Sigmoid colon (tissue), 7 donors: Measurements from ENCODE around the gene CGB1. TPM values are rescaled to one million over a fixed set of nuclear protein-coding genes. Genes with fewer than 3 reads are reported as not detected.

Source experiments
- DNase-seq: peaks from one replicate; pipeline ENCODE4 v3.0.0-alpha.2; 2019
- H3K27ac ChIP-seq, 4 donors: fragments of 200-600 bp; sonication (generic); one replicate each; pipeline ENCODE4 v1.5.1; 2016 to 2019; ENCODE audit warnings: mild to moderate bottlenecking in 1 of 4
- H3K27me3 ChIP-seq, 3 donors: fragments of 200-600 bp; sonication (generic); one replicate each; pipeline ENCODE4 v1.5.1; 2019; ENCODE audit warnings: mild to moderate bottlenecking in 1 of 3
- H3K36me3 ChIP-seq, 4 donors: fragments of 200-600 bp; sonication (generic); one replicate each; pipeline ENCODE4 v1.5.1; 2016 to 2019
- H3K4me1 ChIP-seq, 4 donors: fragments of 200-600 bp; sonication (generic); one replicate each; pipeline ENCODE4 v1.5.1; 2017 to 2019
- H3K4me3 ChIP-seq, 4 donors: fragments of 200-600 bp; sonication (generic); one replicate each; pipeline ENCODE4 v1.5.1; 2017 to 2019; ENCODE audit warnings: mild to moderate bottlenecking in 2 of 4, moderate library complexity in 1 of 4
- H3K9me3 ChIP-seq, 4 donors: fragments of 200-600 bp in 3 of 4; sonication (generic) in 3 of 4; one replicate each; pipeline versions ENCODE4 v1.5.1 to v1.6.1; 2013 to 2019
- EP300 ChIP-seq, 4 donors: sonication (generic); formaldehyde crosslinking; IDR thresholded peaks; one replicate each; pipeline ENCODE4 v1.6.1; 2017; ENCODE audit warnings: antibody characterized with exemption in 4 of 4
- POLR2A ChIP-seq, 2 donors: fragments of 450-650 bp; IDR thresholded peaks; one replicate each; pipeline ENCODE4 v1.6.1; 2016; ENCODE audit warnings: antibody characterized with exemption in 2 of 2, mild to moderate bottlenecking in 2 of 2, moderate library complexity in 2 of 2
- POLR2AphosphoS5 ChIP-seq, 4 donors: sonication (generic); formaldehyde crosslinking; IDR thresholded peaks; one replicate each; pipeline ENCODE4 v1.6.1; 2017; ENCODE audit warnings: antibody characterized with exemption in 4 of 4
- WGBS, 2 donors: extraction: QIAGEN DNeasy Blood & Tissue Kit; methylation state at CpG; one replicate each; pipeline ENCODE4 v1.1.7; 2013; 5-methylcytosine and 5-hydroxymethylcytosine counted together
- intact Hi-C: fragments of 100-400 bp; cut with DNase I; formaldehyde crosslinking; loops from one replicate; pipeline ENCODE4 v1.15.1; 2023
- polyA plus RNA-seq, 3 donors: library from polyadenylated mRNA; stranded (reverse); fragments of 200-250 nt; gene quantifications; one replicate each; pipeline ENCODE4 v1.2.3, GENCODE V29; 2013
- total RNA-seq, 4 donors: library from RNA; depleted of rRNA; stranded (reverse); fragments of >200 nt; gene quantifications; one replicate each; pipeline ENCODE4 v1.1.0, GENCODE V29; 2016
- TF ChIP-seq, protein P1 (sequence below), 4 experiments: fragments of 450-650 bp in 3 of 4; fragments of 200-600 bp in 1 of 4; IDR thresholded peaks; one replicate each; pipeline ENCODE4 v1.5.1; 2016 to 2019; ENCODE audit warnings: antibody characterized with exemption in 4 of 4, mild to moderate bottlenecking in 3 of 4, moderate library complexity in 2 of 4
- donor health status: healthy with polysubstance abuse.
- donor health status: Bipolar disorder and iron deficiency.
- donor health status: healthy.

CGB1 gene
- total and polyA plus RNA-seq, 7 donors: not detected

DNA sequence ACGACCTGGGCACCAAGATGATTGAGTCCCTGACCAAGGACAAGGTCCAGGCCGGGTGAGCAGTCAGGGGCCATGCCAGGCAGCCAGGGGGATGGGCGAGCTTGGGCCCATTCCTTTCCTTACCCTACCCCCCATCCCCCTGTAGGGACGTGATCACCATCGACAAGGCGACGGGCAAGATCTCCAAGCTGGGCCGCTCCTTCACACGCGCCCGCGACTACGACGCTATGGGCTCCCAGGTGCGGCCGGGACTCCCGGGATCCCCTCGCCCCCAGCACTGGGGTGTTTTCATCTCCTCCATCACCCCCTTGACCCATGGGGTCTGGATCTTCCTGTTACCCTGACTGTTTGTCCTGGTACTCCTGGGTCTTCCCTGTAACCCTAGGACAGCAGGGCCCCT is 26.9 kb downstream of the CGB1 start:
- TF ChIP-seq POLR2AphosphoS5 (IDR thresholded peaks at IDR 0.05): no peak
- TF ChIP-seq, protein P1, sequence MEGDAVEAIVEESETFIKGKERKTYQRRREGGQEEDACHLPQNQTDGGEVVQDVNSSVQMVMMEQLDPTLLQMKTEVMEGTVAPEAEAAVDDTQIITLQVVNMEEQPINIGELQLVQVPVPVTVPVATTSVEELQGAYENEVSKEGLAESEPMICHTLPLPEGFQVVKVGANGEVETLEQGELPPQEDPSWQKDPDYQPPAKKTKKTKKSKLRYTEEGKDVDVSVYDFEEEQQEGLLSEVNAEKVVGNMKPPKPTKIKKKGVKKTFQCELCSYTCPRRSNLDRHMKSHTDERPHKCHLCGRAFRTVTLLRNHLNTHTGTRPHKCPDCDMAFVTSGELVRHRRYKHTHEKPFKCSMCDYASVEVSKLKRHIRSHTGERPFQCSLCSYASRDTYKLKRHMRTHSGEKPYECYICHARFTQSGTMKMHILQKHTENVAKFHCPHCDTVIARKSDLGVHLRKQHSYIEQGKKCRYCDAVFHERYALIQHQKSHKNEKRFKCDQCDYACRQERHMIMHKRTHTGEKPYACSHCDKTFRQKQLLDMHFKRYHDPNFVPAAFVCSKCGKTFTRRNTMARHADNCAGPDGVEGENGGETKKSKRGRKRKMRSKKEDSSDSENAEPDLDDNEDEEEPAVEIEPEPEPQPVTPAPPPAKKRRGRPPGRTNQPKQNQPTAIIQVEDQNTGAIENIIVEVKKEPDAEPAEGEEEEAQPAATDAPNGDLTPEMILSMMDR (IDR thresholded peaks at IDR 0.05): no peak
- TF ChIP-seq POLR2A (IDR thresholded peaks at IDR 0.05): no peak
- no peak for TF ChIP-seq EP300 (IDR thresholded peaks at IDR 0.05)
- Histone ChIP-seq H3K36me3 (peaks cover 16 to 86% (median 37%) of the 10 kb centered on the region in 4 donors), H3K4me3 (no peak overlapping the region), H3K27ac (no peak overlapping the region), H3K27me3 (no peaks in the 10 kb centered on the region), H3K4me1 (no peaks in the 10 kb centered on the region), H3K9me3 (no peaks in the 10 kb centered on the region)
- no peak for DNase-seq
- 95 to 96% methylated on average over 18 of the region's 18 CpGs for WGBS, 2 donors
- intact Hi-C loops: no loop called here

DNA sequence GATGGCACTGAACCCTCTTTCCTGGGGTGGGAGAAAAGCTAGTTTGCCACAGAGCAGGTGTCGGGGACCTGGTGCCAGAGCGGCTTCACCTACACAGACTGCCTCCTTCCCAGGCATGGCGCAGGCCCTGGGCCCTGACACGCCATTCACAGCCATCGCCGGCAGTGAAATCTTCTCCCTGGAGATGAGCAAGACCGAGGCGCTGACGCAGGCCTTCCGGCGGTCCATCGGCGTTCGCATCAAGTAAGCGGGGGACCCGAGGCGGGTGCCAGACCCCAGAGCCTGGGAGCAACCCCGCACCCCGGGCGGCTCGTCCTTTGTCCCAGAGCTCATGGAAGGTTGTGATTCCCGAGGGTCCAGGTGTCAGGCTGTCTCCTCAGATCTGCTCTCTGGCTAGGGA is 29.8 kb downstream of the CGB1 start:
- TF ChIP-seq, protein P1 (IDR thresholded peaks at IDR 0.05): no peak
- TF ChIP-seq POLR2A (IDR thresholded peaks at IDR 0.05): no peak
- no peak for TF ChIP-seq POLR2AphosphoS5 (IDR thresholded peaks at IDR 0.05)
- H3K36me3 ChIP-seq: peaks cover 15 to 91% (median 38%) of the 10 kb centered on the region in 4 donors

DNA sequence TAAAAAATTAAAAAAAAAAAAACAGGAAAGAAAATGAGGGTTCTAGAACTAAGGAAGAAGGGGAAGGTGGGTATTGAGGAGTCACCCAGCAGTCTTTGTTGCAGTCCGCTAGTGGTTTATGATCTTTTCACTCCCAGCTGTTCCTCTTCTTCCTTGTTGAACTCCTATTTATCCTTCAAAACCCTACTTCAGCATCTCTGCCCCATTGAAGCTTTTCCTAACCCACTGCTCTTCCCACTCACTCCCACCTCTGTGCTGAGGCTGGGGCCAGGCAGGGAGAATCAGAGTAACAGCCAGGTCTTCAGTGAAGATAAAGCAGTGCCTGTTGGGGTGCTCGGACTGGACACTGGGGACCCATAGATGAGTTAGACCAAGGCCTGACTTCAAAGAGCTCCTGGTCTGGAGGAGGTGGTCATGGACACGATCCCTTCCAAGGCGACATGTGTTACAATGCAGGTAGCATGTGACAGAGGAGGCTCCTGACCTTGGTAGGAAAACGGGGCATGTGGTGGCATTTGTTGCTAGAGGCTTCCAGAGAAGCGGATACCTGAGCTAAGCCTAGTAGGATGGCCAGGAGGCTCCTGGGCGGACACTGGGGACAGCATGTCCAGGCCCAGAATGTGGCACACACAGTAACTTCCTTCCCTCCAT is 31.6 kb downstream of the CGB1 start:
- H3K27ac ChIP-seq: no peak overlapping the region
- no peak for TF ChIP-seq POLR2A (IDR thresholded peaks at IDR 0.05)
- TF ChIP-seq POLR2AphosphoS5 (IDR thresholded peaks at IDR 0.05): no peak
- TF ChIP-seq, protein P1 (IDR thresholded peaks at IDR 0.05): no peak
- no peak for TF ChIP-seq EP300 (IDR thresholded peaks at IDR 0.05)
- intact Hi-C loops: no loop called here
- H3K36me3 ChIP-seq: peaks cover 7 to 78% (median 28%) of the 10 kb centered on the region in 4 donors
- H3K9me3 ChIP-seq: no peaks in the 10 kb centered on the region
- no peak for DNase-seq
- no peaks in the 10 kb centered on the region for H3K27me3 ChIP-seq
- no peak overlapping the region for H3K4me3 ChIP-seq
- H3K4me1 ChIP-seq: no peaks in the 10 kb centered on the region
- 95 to 96% methylated on average over 7 of the region's 7 CpGs for WGBS, 2 donors

More for the DNA sequence above, 29.8 kb downstream of the CGB1 start:
- intact Hi-C loops: no loop called here
- Histone ChIP-seq H3K9me3 (no peaks in the 10 kb centered on the region), H3K27ac (no peak overlapping the region), H3K4me1 (no peaks in the 10 kb centered on the region), H3K27me3 (no peaks in the 10 kb centered on the region), H3K4me3 (no peak overlapping the region)
- WGBS, 2 donors: 98% methylated on average over 22 of the region's 22 CpGs
- DNase-seq: no peak

DNA sequence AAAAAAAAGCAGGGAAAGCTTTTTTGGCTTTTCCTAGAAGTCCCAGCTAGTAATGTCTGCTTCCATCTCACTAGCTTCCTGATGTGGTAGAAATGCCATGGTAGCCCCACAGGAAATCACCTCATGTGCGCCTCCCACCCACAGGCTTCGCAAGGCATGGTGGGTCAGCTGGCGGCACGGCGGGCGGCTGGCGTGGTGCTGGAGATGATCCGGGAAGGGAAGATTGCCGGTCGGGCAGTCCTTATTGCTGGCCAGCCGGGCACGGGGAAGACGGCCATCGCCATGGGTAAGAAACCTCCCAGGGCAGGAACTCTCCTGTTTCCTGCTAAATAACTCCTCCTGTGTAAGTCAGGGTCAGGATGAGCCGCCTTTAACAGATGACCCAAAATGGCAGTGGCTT is 32.6 kb downstream of the CGB1 start:
- Histone ChIP-seq H3K27ac (no peak overlapping the region), H3K9me3 (no peaks in the 10 kb centered on the region), H3K4me1 (no peaks in the 10 kb centered on the region), H3K4me3 (no peak overlapping the region), H3K36me3 (peaks cover 0 to 68% (median 25%) of the 10 kb centered on the region in 4 donors), H3K27me3 (no peaks in the 10 kb centered on the region)
- TF ChIP-seq EP300 (IDR thresholded peaks at IDR 0.05) (no peak), POLR2A (IDR thresholded peaks at IDR 0.05) (no peak), POLR2AphosphoS5 (IDR thresholded peaks at IDR 0.05) (no peak)
- TF ChIP-seq, protein P1 (IDR thresholded peaks at IDR 0.05): no peak
- DNase-seq: no peak
- 98 to 99% methylated on average over 15 of the region's 15 CpGs for WGBS, 2 donors
- intact Hi-C loops: no loop called here
